Fibroblast of peridontal ligament (primary cell): ENCODE measurements around the gene R3HDM2.
A peak's percentile ranks its signal among the peaks of the same experiment; 100 is the strongest.
"Not testable (repeated sequence)": the region's sequence is repeated elsewhere in the genome, so short reads cannot be mapped to it uniquely, and the experiment has no call there.

ENCODE experiments used
- DNase-seq: peaks from one replicate; pipeline ENCODE4 v3.0.0-alpha.2; 2010; ENCODE audit errors: extremely low read depth

R3HDM2 gene

DNA sequence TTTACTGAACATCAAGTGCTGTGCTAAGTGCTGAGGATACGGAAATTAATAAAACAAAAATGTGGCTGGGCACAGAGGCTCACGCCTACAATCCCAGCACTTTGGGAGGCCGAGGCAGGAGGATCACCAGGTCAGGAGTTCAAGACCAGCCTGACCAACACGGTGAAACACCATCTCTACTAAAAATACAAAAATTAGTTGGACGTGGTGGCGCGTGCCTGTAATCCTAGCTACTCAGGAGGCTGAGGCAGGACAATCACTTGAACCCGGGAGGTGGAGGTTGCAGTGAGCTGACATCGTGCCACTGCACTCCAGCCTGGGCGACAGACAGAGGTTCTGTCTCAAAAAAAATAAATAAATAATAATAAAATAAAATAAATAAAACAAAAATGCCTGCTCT lies 3.9 kb downstream of the R3HDM2 start:
- DNase-seq: not testable (repeated sequence)

DNA sequence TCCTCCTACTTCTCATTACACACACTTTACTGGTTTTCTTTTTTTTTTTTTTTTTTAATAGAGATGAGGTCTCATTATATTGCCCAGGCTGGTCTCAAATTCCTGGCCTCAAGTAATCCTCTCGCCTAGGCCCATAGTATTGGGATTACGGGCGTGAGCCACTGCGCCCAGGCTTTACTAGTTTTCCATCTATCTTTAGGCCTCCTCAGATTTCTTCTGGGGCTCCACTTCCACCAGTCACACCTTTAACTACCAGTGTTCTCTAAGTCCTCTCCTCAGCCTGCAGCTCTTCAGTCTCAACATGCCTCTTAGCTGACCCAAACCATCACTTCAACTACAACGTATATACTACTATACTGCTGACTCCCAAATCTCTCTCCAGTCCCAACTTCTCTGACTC lies 10.4 kb downstream of the R3HDM2 start:
- DNase-seq: no peak

DNA sequence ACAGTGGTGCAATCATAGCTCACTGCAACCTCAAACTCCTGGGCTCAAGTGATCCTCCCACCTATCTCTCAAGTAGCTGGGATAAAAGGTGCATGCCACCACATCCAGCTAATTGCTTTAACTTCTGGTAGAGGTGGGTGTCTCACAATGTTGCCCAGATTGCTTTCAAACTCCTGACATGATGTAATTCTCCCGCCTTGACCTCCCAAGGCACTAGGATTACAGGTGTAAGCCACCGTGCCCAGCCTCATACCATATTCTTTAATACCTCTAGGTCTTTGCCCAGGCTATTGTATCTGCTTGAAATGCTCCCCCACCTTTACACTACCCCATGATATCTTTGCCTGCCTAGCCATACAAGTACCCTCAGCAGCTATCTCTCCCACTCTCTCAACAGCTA lies 11.3 kb downstream of the R3HDM2 start:
- DNase-seq: no peak

DNA sequence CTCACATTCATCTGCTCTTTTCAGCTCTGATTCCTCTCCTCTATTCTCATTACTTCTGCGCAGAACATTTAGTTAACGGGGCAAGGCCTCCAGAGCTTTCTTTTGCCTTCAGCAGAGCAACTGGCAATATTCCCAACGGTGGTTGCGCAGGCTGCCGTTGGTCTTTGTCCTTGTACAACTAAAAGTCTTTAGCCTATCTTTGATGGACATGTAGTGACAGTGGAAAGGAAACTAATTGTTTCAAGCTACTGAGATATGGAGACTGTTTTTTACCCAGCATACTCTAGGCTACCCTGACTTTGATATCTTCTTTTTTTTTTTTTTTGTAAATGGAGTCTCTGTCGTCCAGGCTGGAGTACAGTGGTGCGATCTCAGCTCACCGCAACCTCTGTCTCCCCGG lies 12.6 kb downstream of the R3HDM2 start:
- DNase-seq: no peak

DNA sequence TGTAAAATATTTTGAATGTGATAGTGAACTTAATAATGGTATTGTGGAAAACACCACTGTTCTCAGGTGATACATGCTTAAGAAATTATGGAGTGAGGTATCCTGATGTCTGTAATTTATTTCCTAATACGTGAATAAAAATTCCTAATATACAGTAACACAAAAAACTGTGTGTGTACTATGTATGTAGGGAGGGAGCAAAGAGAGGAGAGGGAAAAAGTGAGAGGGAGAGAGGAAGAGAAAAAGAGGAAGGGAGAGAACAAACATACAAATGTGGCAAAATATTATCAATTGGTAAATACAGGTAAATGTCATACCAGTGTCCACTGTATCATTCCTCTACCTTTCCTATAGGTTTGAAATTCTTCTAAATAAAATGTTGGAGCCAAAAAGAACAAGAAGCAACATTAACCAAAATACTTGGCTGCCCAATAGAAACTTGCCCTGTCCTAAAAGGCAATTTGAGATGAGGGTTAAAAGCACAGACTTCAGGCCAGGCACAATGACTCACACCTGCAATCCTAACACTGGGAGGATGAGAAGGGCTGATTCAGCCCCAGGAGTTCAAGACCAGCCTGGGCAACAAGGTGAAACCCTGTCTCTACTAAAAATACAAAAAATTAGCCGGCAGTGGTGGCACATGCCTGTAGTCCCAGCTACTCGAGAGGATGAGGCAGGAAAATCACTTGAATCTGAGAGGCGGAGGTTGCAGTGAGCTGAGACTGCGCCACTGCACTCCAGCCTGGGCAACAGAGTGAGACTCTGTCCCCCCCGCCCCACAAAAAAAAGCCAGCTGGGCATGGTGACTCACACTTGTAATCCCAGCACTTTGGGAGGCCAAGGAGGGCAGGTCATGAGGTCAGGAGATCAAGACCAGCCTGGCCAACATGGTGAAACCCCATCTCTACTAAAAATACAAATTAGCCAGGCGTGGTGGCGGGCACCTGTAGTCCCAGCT lies 14.5 kb downstream of the R3HDM2 start:
- DNase-seq: peak; percentile 40

DNA sequence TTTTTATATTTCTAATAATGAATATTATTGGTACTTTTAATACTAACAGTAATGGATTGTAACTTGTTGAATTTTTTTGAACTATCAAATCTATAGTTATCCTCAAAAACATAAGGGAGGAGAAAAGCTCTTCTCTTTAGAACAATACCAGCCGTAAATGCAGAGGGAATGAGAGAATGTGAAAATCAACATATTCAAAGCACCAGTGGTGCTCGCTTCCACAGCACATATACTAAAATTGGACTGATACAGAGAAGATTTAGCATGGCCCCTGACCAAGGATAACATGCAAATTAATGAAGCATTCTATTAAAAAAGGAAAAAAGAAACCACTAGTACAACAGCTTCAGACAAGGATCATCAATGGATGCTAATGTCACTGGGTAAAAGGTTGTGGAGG lies 15.8 kb downstream of the R3HDM2 start:
- no peak for DNase-seq

DNA sequence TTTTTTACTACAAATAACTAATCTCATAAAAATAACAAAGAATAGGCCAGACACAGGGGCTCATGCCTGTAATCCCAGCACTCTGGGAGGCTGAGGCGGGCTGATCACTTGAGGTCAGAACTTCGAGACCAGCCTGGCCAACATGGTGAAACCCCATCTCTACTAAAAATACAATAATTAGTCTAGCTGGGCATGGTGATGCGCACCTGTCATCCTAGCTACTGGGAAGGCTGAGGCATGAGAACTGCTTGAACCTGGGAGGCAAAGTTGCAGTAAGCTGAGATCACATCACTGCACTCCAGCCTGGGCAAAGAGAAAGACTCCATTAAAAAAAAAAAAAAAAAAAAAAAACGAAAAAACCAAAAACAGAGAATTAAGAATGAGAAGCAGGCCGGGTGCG lies 16.7 kb downstream of the R3HDM2 start:
- DNase-seq: not testable (repeated sequence)

DNA sequence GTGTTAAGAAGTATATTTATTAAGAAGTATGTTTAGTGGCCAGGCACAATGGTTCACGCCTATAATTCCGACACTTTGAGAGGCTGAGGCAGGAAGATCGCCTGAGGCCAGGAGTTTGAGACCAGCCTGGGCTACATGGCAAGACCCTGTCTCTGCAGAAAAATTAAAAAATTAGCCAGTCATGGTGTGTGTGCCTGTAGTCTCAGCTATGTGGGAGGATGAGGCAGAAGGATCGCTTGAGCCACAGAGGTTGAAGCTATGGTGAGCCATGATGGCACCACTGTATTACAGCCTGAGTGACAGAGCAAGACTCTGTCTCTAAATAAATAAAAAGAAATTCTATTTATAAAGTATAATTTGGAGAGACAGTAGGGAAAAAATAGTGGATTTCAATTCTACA lies 20.3 kb downstream of the R3HDM2 start:
- no peak for DNase-seq

DNA sequence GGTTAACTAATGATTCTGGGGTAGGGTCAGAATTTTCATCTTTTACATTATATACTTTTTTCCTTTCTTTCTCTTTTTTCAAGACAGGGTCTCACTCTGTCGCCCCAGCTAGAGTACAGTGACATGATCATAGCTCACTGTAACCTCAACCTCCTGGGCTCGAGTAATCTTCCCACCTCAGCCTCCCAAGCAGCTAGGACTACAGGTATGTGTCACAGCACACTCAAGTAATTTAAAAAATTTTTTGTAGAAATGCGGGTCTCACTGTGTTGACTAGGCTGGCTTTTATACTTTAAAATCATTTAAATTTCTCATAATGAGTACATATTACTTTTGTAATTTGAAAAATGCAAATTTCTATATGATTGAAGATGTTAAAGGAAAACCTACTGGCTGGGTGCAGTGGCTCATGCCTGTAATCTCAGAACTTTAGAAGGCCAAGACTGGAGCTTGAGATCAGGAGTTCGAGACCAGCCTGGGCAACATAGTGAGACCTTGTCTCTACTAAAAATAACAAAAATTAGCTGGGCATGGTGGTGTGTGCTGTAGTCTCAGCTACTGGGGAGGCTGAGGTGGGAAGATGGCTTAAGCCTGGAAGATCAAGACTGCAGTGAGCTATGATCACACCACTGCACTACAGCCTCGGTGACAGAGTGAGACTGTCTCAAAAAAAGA lies 25.7 kb downstream of the R3HDM2 start:
- DNase-seq: no peak

DNA sequence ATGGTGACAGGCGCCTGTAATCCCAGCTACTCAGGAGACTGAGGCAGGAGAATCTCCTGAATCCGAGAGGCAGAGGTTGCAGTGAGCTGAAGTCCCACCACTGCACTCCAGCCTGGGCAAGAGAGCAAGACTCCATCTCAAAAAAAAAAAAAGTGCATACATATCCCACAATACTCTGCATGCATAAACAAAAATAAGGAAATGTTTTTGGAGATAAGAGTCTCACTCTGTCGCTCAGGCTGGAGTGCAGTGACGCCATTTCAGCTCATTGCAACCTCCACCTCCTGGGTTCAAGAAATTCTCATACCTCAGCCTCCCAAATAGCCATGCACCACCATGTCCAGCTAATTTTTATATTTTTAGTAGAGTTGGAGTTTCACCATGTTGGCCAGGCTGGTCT lies 28.7 kb downstream of the R3HDM2 start:
- DNase-seq: not testable (repeated sequence)

DNA sequence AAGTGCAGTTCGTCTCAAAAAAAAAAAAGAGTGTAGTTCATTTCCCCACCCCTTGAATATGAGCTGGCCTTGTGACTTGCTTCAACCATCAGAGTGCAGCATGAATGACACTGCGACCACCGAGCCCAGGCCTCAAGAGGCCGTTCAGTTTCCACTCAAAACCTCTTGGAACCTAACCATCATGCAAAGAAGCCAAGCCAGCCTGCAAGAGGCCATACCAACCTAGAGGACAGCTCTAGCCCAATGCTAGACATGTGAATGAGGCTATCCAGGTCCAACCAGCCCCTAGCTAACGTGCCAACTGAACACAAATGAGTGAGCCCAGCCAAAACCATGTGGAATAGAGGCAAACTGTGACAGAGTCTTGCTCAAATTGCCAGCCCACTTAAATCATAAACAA lies 29.7 kb downstream of the R3HDM2 start:
- DNase-seq: no peak

DNA sequence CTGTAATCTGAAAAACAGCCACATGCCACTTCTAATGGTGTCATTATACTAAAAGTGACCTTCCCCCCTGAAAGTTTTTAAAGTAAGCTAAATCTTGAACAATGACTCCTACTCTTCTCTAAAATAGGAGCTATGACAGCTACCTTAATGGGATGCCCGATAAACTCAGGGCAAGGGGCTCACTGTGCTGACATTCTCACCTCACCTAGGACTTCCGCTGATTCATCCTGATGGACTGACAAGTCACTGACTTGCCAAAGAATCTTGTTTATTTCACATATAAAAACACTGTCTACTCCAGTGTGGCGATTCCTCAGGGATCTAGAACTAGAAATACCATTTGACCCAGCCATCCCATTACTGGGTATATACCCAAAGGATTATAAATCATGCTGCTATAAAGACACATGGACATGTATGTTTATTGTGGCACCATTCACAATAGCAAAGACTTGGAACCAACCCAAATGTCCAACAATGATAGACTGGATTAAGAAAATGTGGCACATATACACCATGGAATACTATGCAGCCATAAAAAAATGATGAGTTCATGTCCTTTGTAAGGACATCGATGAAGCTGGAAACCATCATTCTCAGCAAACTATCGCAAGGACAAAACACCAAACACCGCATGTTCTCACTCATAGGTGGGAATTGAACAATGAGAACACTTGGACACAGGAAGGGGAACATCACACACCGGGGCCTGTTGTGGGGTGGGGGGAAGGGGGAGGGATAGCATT lies 31.0 kb downstream of the R3HDM2 start:
- not testable (repeated sequence) for DNase-seq

DNA sequence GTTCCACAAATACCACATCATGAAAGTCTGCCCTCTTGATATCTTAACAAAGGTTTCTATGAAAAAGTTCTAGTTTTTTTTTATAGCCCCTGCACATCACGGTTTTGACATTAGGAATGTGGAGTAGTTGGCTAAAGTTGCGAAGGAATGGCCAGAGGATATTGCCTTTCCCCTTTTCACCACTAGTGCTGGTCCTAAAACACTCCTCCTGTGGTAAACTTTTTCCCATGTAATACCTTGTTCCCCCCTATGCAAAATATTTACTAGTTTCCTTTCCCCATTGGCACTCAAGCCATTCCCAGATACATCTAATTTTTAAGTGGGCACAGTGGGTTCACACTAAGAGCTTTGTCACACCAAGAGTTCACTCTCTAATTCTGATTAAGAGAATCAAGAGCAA lies 33.4 kb downstream of the R3HDM2 start:
- no peak for DNase-seq

DNA sequence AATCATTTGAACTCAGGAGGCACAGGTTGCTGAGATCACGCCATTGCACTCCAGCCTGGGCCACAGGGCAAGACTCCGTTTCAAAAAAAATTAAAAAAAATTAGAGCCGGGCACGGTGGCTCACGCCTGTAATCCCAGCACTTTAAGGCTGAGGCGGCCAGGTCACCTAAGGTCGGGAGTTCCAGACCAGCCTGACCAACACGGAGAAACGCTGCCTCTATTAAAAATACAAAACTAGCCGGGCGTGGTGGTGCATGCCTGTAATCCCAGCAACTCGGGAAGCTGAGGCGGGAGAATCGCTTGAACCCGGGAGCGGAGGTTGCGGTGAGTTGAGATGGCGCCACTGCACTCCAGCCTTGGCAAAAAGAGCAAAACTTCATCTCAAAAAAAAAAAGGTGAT lies 35.7 kb downstream of the R3HDM2 start:
- DNase-seq: no peak

DNA sequence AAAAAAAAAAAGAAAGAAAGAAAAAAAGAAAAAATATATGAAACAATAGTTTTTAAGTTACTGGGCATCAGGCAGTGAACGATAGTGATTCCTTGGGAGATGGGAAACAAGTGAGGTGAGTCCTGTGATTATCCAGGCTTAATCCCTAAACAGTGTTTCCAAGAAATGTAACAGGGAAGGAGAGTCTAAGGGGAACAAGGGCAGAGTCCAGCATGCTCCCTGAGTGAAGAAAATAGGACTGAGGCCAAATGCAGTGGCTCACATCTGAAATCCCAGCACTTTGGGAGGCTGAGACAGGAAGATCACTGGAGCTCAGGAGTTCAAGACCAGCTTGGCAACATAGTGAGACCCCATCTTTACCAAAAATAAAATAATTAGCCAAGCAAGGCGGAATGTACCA lies 40.7 kb downstream of the R3HDM2 start:
- no peak for DNase-seq

DNA sequence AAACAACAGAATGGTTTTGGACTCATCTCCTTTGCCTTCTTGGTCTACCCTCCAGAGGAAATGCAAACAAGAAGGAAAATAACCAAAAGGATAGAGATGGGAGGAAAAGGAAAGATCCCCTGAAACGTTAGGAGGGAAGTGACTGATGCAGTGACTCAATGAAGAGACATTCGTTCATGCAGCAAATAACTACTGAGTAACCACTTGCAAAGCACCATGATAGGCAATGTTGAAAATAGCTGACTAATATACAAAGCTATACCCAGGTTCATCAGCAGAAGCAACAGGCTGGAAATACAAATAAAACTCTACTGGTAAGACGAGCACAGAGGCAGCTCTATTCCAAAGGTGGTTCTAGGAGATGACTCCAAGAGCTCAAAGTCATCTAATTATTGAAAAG lies 41.8 kb downstream of the R3HDM2 start:
- DNase-seq: peak; percentile 82

DNA sequence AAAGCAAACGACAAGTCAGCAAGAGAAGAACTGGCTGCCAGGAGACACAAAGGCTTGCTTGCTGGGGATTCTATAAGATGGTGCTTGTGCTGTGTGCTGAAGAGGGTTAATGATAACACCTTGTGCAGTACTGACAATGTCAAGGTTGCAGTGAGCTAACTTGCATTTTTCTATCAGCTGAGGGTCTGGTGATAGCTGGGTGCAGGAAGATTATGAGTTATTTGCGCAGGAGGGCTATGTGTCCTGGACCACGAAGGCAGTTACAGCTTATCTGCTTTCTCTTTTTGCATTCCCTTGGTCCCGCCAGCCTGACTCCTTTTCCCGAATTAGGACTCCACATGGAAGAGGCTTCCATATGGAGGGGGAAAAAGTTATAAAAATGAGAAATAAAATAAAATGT lies 42.4 kb downstream of the R3HDM2 start:
- DNase-seq: no peak

DNA sequence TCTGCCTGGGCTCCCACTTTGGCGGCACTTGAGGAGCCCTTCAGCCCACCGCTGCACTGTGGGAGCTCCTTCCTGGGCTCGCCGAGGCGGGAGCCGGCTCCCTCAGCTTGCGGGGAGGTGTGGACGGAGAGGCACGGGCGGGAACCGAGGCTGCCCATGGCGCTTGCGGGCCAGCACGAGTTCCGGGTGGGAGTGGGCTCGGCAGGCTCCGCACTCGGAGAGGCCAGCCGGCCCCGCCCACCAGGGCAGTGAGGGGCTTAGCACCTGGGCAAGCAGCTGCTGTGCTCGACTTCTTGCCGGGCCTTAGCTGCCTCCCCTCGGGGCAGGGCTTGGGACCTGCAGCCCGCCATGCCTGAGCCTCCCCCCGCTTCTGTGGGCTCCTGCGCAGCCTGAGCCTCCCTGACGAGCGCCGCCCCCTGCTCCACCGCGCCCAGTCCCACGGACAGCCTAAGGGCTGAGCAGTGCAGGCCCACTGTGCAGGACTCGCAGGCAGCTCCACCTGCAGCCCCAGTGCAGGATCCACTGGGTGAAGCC lies 44.6 kb downstream of the R3HDM2 start:
- DNase-seq: no peak

DNA sequence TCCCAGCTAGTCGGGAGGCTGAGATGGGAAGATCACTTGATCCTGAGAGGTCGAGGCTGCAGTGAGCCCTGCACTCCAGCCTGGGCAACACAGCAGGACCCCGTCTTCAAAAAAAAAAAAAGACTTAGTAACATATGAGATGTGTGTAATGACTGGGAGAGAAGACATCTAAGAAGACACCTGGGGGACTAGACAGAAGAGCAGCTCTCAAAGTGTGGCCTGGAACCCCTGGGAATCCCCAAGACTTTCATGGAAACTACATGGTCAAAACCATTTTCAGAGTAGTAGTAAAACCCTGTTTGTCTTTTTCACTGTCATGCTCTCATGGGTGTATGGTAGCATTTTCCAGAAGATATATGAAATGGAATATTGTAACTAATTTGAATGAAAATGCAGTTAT lies 45.3 kb downstream of the R3HDM2 start:
- DNase-seq: no peak

DNA sequence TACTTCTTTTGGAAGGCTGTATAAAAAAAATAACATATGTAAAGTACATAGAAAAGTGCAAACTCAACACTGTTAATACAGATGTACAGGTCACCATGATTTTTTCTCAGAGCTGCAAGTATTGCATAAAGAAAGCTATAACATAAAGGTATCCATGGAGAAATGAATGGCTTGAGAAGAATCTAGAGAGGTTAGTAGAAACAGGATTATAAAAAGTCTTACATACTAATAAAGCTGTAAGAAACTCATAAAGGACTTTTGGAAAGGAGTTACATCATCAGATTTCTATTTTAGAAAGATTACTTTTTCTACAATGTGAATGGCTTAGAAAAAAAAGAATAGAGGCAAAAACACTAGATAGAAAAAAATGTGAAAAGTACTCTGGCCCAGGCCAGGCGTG lies 46.4 kb downstream of the R3HDM2 start:
- no peak for DNase-seq

DNA sequence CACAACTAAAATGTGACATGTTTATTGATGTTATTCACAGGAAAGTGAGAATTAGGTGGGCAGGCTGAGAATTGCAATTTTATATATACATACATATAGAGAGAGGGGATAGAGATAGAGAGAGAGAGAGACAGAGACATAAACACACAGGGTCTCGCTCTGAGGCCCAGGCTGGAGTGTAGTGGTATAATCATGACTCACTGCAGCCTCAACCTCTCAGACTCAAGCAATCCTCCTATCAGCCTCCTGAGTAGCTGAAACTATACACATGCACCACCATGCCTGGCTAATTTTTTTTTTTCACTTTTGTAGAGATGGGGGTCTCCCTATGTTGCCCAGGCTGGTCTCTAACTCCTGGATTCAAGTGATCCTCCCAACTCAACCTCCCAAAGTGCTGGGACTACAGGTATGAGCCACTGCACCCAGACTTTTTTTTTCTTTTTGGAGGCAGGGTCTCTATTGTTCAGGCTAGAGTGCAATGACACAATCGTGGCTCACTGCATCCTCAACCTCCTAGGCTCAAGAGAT lies 49.1 kb downstream of the R3HDM2 start:
- DNase-seq: no peak

DNA sequence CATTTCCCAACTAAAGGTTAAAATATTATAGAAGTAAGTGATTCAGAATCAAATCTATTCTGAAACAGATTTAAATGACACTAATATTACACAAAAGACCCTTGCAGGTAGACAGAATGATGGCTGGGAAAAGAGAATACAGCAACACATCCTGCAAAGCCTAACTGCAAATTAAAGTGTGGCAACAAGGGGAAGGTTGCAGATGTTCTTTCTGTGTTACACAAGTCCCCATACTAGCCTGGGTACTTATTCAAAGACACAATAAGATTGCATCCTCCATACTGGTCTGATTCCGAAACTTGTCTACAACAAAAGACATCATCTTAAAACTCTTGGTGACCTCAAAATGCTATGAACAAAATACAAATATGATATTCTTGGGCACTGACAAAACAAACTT lies 50.5 kb downstream of the R3HDM2 start:
- no peak for DNase-seq
